ENCODE measurements around the gene PDIA4.
"Not testable (repeated sequence)": the region's sequence is repeated elsewhere in the genome, so short reads cannot be mapped to it uniquely, and the experiment has no call there.

Gene PDIA4

GRCh38 chr7:149031353-149031910 is 3.1 kb upstream of the PDIA4 start:
- no peak for DNase-seq (ENCODE audit: low read depth)

DNA sequence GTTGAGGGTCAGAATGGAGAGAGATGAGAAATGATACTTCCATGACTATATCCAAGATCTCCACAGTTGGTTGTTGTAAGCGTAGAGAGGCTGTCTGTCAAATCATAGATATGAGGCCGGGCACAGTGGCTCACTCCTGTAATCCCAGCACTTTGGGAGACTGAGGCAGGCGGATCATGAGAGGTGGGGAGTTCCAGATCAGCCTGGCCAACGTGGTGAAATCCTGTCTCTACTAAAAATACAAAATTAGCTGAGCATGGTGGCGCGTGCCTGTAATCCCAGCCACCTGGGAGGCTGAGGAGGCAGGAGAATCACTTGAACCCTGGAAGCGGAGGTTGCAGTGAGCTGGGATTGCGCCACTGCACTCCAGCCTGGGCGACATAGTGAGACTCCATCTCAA is 2.1 kb upstream of the PDIA4 start:
- not testable (repeated sequence) for DNase-seq (ENCODE audit: low read depth)

DNA sequence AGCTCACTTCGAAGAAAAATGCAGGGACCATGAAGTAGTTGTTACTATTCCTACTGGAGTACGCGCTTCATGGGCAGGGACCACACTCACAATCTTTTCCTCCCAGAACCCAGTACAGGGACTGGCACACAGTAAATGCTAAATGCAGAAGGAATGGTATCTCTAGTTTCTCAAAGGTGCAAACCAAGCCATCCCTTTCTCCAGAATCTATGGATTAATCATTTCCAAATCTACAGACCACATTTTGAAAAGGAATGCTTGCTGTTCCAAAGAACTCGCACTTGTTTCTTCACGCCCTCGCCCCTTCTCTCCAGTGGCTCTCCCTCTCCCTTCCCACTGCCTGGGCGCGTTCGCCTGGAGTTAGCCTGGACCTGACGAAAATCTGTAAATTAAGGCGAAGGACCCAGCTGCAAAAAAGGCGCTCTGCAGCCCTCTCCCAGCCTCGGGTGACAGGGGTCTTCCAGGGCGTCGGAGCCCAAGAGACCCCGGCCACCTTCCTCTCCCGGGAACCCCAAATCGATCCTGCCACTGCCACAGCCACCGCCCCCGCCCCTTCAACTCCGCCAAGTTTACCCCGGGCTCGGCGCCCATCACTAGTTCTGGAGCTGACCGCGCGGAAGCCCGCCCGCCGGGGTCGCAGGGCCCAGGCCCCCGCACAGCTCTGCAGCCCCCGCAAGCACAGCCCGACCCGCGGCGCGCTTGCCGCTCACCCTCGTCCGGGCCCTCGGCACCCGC is 527 bp downstream of the PDIA4 start:
- DNase-seq (ENCODE audit: low read depth): no peak

DNA sequence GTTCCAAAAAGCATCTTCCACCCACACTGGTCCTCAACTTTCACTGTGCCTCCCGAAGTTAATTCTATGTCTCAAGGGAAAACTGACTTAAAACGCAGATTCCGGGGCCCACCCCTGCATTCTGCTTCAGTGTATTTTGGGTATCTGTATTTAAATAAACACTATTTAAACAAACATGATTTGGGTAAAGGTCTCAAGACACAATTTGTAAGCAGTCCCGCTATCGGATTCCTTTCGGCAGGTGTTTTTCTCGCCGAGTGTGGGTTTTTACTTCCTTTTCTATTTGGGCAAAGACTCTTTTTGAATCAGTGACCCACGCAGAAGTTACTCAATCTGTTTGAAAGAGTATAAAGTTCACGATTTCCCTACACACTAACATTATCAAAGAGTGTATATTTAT is 1.2 kb downstream of the PDIA4 start:
- DNase-seq (ENCODE audit: low read depth): no peak

- no peak for DNase-seq (ENCODE audit: low read depth)
Measured at GRCh38 chr7:149023662-149024061, 4.6 kb downstream of the PDIA4 start.

DNA sequence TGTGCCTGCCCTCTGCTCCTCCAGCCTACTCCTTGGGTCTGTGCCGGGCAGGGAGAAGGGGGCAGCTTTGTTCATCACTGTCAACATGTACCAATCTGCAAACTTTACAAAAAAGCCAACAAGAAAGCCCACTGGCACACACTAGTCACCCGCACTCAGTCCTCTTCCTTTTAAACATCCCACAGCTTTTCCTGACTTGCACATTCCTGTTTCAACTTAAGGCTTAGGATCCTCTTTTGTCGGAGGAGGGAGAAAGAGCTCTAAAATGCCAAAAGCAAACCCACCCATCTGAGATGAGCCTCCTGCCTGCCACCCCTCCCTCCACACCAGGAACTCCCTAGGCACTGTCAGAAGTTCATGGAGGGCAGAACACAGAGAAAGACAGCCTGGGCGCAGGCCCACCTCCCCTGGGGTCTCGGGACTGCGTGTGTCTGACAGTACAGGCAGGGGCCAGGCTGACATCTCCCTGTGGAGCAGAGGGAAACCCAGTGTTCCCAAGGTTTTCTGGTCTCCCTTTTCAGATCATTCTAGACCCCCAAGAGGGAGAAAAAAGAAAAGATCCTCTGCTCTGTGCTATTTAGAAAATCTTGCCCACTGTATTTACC is 5.4 kb downstream of the PDIA4 start:
- DNase-seq (ENCODE audit: low read depth): no peak

- DNase-seq (ENCODE audit: low read depth): no peak
Measured at GRCh38 chr7:149021725-149022062, 6.6 kb downstream of the PDIA4 start.

DNA sequence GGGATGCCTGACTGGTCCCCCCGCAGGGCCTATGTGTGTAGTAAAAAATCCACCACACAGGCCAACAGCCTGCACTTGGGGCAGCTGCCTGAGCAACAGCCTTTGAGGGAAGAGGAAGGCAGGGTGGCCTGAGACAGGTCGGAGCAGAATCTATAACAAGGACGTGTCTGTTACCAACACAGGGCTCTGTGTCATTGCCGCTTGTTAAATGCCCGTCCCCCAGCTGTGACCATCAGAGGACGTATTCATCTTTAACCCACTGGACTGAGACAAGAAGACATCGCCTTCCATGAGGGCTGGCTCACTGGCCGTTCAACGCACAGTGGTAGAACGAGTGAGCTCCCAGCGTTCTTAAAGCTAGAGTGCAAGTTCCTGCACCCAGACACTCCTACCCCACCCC is 7.8 kb downstream of the PDIA4 start:
- no peak for DNase-seq (ENCODE audit: low read depth)

GRCh38 chr7:149016876-149017275 is 11.4 kb downstream of the PDIA4 start:
- DNase-seq (ENCODE audit: low read depth): no peak

DNA sequence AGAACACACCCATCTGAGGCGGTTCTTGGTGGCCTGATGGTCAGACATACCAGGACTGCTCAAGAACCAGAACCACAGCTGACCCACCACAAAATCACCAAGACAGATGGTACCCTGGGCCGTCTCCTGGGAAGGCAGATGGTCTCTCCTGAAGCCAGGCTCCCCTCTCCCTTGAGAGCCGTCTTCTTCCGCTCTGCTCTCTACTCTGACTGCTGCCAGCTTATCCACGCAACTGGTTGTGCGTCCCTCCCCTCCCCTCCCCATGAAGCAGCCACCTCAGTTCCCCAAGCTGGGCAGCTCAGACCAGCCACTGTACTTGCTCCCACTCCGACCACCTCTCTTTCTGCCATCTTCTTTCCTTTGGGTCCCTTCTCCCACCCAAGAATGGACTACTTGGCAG is 14.0 kb downstream of the PDIA4 start:
- no peak for DNase-seq (ENCODE audit: low read depth)

DNA sequence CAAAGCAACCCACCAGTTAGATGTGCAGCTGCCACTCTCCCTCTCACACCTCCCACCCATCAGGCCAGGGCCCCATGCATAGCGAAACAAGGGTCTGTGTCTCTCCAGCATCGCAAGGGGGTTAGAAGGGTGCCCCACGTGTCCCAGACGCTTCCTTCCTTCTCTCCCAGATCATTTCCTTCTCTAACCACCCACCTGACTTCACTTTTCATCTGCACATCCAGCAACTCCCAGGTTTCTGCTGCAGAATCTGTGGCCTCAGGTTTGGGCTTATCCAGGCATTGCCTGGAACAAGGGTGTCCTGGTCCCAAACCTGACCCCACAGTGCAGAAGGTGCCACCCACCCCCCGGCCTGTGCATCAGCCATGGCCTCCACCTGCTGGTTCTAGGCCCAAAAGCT is 14.4 kb downstream of the PDIA4 start:
- no peak for DNase-seq (ENCODE audit: low read depth)

GRCh38 chr7:149012730-149013129 is 15.6 kb downstream of the PDIA4 start:
- not testable (repeated sequence) for DNase-seq (ENCODE audit: low read depth)

DNA sequence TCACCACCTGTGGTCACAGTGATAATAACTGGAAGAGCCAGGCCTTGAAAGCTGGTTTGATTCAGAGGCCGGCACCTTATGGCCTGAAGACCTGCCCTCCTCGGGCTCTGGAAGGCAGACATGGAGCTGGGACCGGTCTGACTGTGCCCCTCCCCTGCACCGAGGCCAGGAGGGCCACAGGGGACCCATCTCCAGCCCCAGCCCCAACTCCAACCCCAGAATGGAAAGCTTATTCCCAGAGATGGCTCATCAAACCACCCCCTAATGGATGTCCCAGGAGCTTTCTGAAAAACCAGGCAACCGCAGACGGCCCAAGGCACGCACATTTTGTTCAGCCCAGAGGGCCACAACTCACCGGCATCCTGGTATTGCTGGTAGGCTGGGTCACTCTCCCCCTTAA is 16.8 kb downstream of the PDIA4 start:
- no peak for DNase-seq (ENCODE audit: low read depth)

DNA sequence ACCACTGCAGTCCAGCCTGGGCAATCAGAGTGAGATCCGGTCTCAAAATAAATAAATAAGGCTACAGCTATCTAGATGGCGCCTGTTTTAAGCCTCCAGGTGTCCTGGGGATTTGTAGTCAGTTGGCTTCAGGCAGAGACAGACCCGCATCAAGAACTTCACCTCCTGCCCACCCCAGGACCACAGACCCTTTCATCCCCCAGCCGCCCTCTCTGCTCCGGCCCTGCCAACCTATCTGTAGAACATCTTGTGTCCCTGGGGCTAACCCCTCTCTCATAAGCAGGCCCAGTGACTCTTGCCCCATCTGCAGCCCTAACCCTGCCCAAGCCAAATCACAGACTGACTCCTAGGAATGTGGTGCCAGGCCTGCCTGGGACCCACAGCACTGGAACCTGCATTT is 17.9 kb downstream of the PDIA4 start:
- DNase-seq (ENCODE audit: low read depth): no peak

DNA sequence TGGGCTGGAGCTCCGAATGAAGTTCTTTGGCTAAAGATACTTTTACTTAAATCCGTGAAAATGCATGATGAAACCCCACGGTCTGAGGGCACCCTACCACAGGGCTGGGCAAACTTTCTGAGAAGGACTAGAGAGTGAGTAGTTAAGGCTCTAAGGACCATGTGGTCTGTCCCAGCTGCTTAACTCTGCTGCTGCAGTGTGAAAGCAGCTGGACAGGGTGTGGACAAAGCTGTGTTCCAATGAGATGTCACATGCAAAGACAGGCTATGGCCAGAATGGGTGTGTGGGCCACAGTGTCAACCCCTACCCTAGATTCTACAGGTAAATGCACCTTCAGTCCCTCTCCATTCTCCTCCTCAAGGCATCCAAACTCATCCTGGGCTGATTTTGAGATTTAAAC is 18.8 kb downstream of the PDIA4 start:
- no peak for DNase-seq (ENCODE audit: low read depth)

- DNase-seq (ENCODE audit: low read depth): no peak
Measured at GRCh38 chr7:149007611-149008010, 20.7 kb downstream of the PDIA4 start.

DNA sequence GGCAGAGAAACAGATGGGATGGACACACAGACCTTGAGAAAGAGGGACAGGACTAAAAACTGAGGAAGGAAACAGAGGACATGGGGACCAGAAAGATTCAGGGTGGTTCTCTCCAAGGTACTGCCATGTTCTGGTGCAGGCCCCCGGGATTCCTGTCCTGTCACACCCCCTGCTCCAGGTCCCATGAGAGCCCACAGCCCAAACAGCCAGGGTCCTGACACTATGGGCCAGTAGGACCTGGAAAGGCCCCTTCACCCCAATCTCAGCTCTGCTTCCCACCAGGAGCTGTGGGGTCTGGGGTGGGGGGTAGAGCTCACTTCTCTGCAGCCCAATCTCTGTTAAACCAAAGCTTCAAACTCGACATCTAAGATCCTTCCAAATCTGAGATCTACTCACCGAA is 21.2 kb downstream of the PDIA4 start:
- DNase-seq (ENCODE audit: low read depth): no peak

DNA sequence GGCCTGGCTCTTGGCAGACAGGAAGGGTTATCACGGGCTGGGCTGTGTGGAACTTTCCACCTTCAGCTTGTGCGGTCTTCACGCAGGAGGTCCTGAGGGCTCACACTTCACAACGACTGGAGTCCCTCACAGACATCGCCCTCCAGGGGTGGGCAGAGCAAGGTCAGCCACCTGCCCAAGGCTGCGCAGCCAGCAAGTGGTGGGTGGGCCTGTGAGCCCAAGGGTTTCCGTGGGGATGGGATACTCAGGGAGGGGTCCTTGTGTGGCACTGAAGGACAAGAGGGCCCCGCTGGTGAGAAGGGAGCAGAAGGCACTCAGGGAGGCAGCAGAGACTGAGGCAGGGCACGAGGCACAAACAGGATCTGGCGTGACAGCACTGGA is 22.0 kb downstream of the PDIA4 start:
- DNase-seq (ENCODE audit: low read depth): no peak

- DNase-seq (ENCODE audit: low read depth): peak; percentile 69
Measured at GRCh38 chr7:149005427-149006344, 22.6 kb downstream of the PDIA4 start.

DNA sequence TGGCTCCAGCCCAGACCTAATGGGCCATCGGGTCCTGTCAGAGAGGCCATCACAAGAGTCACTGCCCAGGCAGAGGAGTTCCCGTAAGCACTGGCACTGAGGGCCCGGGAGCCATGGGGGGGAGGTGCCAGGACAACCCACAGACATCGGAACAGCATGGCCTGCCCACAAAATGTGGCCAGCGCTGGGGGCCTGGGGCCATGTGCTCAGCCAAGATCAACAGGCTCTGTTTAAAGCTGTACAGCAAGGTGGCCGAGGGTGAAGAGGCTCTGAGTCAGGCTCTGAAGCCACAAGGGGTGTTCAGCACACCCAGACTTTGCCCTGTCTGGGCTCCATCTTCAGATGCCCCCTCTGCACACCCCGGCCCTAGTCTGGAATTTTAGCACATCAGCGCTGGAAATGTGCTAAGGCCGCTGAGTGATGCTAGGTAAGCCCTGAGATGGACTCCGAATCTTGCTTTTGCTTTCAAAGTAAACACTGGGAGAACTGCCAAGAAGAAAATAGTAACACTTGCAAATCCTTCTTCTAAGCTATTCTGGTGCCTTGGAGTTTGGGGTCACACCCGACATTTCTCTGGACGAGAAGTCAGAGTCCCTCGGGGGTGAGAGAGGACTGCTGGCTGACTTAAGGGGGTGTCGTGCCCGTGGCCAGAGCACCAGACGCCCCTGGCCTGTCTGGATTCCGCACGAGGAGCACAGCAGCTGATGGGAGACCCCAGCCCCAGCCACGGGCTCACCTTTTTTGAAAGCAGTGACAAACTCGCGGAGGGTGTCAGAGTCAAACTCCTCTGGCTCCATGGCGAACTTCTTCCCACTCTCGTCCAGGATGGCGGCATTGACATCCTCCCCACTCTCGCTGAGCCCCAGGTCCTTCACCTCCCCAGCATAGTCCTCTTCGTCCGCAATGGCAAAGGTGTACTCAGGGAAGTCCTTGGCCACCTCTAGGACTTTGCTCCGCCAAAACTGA is 23.6 kb downstream of the PDIA4 start:
- no peak for DNase-seq (ENCODE audit: low read depth)

- no peak for DNase-seq (ENCODE audit: low read depth)
Measured at GRCh38 chr7:149003560-149004305, 24.6 kb downstream of the PDIA4 start.
